ENCODE data around the gene BOC. TPM values are rescaled to one million over a fixed set of nuclear protein-coding genes. Genes with fewer than 3 reads are reported as not detected.

The BOC gene
- total RNA-seq, 1 donor from 2014 or later = 0.33 TPM

GRCh38 chr3:113265231-113265630, 53.9 kb downstream of the BOC start:
- ATAC-seq (ENCODE audit: low read depth) (no peak), DNase-seq (no peak)
- no peaks in the 10 kb centered on the region for H3K4me1 Mint-ChIP-seq
- no peak overlapping the region for H3K27ac Mint-ChIP-seq
- intact Hi-C loops (cut with micrococcal nuclease) = no loop called here
- TF ChIP-seq CTCF (IDR thresholded peaks at IDR 0.05) = no peak
- no peaks in the 10 kb centered on the region for H3K9me3 Mint-ChIP-seq
- H3K4me3 Mint-ChIP-seq = no peak overlapping the region
- H3K36me3 Mint-ChIP-seq (ENCODE audit: low read depth) = no peaks in the 10 kb centered on the region
- CTCF ChIA-PET = no interaction called here
- POLR2A ChIA-PET = no interaction called here
- H3K27me3 Mint-ChIP-seq = no peaks in the 10 kb centered on the region

GRCh38 chr3:113266738-113267137, 55.4 kb downstream of the BOC start:
- DNase-seq = no peak
- intact Hi-C loops (cut with micrococcal nuclease) = no loop called here
- Mint-ChIP-seq H3K4me1 (no peaks in the 10 kb centered on the region), H3K27ac (no peak overlapping the region), H3K4me3 (no peak overlapping the region), H3K36me3 (ENCODE audit: low read depth) (no peaks in the 10 kb centered on the region), H3K27me3 (no peaks in the 10 kb centered on the region), H3K9me3 (no peaks in the 10 kb centered on the region)
- POLR2A ChIA-PET = no interaction called here
- CTCF ChIA-PET = no interaction called here
- ATAC-seq (ENCODE audit: low read depth) = no peak
- TF ChIP-seq CTCF (IDR thresholded peaks at IDR 0.05) = no peak

- Mint-ChIP-seq H3K36me3 (ENCODE audit: low read depth) (no peaks in the 10 kb centered on the region), H3K27ac (no peak overlapping the region), H3K27me3 (no peaks in the 10 kb centered on the region), H3K4me1 (no peaks in the 10 kb centered on the region), H3K9me3 (no peaks in the 10 kb centered on the region), H3K4me3 (no peak overlapping the region)
- ATAC-seq (ENCODE audit: low read depth) = no peak
- intact Hi-C loops (cut with micrococcal nuclease) = no loop called here
- no peak for DNase-seq
- ChIA-PET CTCF (no interaction called here), POLR2A (no interaction called here)
- no peak for TF ChIP-seq CTCF (IDR thresholded peaks at IDR 0.05)
Observed at GRCh38 chr3:113268311-113268710, 57.0 kb downstream of the BOC start.

GRCh38 chr3:113268942-113269341, 57.6 kb downstream of the BOC start:
- CTCF ChIA-PET = no interaction called here

GRCh38 chr3:113269661-113270060, 58.3 kb downstream of the BOC start:
- Mint-ChIP-seq H3K9me3 (no peaks in the 10 kb centered on the region), H3K36me3 (ENCODE audit: low read depth) (no peaks in the 10 kb centered on the region), H3K4me3 (no peak overlapping the region), H3K27ac (no peak overlapping the region), H3K4me1 (no peaks in the 10 kb centered on the region), H3K27me3 (no peaks in the 10 kb centered on the region)
- no peak for DNase-seq
- ChIA-PET POLR2A (no interaction called here), CTCF (no interaction called here)
- ATAC-seq (ENCODE audit: low read depth) = no peak
- intact Hi-C loops (cut with micrococcal nuclease) = no loop called here
- TF ChIP-seq CTCF (IDR thresholded peaks at IDR 0.05) = no peak

More at GRCh38 chr3:113268942-113269341, 57.6 kb downstream of the BOC start:
- ATAC-seq (ENCODE audit: low read depth) (no peak), DNase-seq (no peak)
- no peaks in the 10 kb centered on the region for H3K9me3 Mint-ChIP-seq
- intact Hi-C loops (cut with micrococcal nuclease) = no loop called here
- H3K4me3 Mint-ChIP-seq = no peak overlapping the region
- POLR2A ChIA-PET = no interaction called here
- no peak overlapping the region for H3K27ac Mint-ChIP-seq
- no peaks in the 10 kb centered on the region for H3K27me3 Mint-ChIP-seq
- no peak for TF ChIP-seq CTCF (IDR thresholded peaks at IDR 0.05)
- H3K4me1 Mint-ChIP-seq = no peaks in the 10 kb centered on the region
- H3K36me3 Mint-ChIP-seq (ENCODE audit: low read depth) = no peaks in the 10 kb centered on the region

Data from activated B cell treated with CpG ODN at 0.5 μM for 24 hours (primary cell).